Kidney epithelial cell (primary cell): Measurements from ENCODE around the gene CDC42. TPM values are rescaled to one million over a fixed set of nuclear protein-coding genes. Genes with fewer than 3 reads are reported as not detected.

Source experiments
- DNase-seq: peaks from one replicate; pipeline ENCODE4 v3.0.0-alpha.2; 2010; ENCODE audit warnings: low read depth
- H3K27me3 ChIP-seq: 2 replicates; pipeline ENCODE4 v1.6.0; 2011; ENCODE audit warnings: low read length; ENCODE audit not compliant: control insufficient read depth, insufficient read depth
- H3K36me3 ChIP-seq: 2 replicates; pipeline ENCODE4 v1.5.1; 2011; ENCODE audit warnings: low read length; ENCODE audit not compliant: control insufficient read depth, insufficient read depth
- H3K4me3 ChIP-seq: 2 replicates; pipeline ENCODE4 v1.5.1; 2011; ENCODE audit warnings: low read depth, mild to moderate bottlenecking, control low read depth, low read length
- total RNA-seq: library from RNA; depleted of rRNA; stranded (reverse); fragments of >200 nt; gene quantifications from 2 replicates; pipeline ENCODE4 v1.2.3, GENCODE V29; 2015
- TF ChIP-seq, protein P1 (sequence below): IDR thresholded peaks from 2 replicates; pipeline ENCODE4 v1.5.1; 2011; ENCODE audit warnings: mild to moderate bottlenecking, moderate library complexity, low read length, control low read depth, inconsistent platforms; ENCODE audit not compliant: insufficient read depth, poor library complexity, severe bottlenecking

Gene CDC42
- total RNA-seq, 1 donor from 2014 or later, result 327 TPM

DNA sequence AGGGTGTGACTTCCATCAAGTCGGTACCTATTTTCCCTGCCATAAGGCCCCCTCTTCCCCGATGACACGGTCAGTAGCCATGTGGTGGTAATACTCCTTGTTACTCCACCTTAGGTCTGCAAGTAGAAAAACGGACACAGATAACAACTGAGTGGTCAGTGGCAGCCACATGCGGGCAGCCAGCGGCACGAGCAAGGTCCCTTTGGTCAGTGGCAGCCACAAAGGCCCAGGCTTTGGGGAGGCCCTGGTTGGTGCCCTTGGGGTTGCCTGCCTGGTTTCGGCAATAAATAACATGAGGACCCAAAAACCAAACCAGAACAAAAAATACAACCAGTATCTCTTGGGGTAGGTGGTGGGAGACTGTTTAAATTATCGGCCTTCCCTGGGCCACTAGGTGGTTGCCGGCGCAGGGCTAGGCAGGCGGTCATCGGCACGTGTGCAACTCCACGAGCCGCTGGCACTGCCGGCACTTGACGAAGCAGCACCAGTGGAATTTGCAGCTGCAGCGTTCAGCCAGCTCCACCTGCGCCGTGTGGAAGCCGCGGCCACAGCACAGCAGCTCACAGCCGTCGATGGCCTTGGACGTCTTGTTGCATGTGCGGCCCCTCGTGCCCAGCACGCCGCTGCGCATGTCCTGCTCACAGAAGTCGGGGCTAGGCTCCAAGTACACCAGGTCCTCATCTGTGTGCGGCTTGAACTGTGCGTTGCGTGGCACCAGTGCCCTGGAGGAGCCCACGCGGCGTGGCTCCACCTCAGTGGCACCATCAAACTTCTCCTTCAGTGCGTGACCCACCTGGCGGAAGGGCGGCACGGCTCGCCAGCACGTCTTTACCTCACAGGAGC lies 67.3 kb downstream of the CDC42 start:
- TF ChIP-seq, protein P1, sequence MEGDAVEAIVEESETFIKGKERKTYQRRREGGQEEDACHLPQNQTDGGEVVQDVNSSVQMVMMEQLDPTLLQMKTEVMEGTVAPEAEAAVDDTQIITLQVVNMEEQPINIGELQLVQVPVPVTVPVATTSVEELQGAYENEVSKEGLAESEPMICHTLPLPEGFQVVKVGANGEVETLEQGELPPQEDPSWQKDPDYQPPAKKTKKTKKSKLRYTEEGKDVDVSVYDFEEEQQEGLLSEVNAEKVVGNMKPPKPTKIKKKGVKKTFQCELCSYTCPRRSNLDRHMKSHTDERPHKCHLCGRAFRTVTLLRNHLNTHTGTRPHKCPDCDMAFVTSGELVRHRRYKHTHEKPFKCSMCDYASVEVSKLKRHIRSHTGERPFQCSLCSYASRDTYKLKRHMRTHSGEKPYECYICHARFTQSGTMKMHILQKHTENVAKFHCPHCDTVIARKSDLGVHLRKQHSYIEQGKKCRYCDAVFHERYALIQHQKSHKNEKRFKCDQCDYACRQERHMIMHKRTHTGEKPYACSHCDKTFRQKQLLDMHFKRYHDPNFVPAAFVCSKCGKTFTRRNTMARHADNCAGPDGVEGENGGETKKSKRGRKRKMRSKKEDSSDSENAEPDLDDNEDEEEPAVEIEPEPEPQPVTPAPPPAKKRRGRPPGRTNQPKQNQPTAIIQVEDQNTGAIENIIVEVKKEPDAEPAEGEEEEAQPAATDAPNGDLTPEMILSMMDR, result no peak
- H3K4me3 ChIP-seq, result no peak overlapping the region
- H3K36me3 ChIP-seq, result peaks cover 4% of the 10 kb centered on the region
- no peaks in the 10 kb centered on the region for H3K27me3 ChIP-seq
- DNase-seq, result no peak

DNA sequence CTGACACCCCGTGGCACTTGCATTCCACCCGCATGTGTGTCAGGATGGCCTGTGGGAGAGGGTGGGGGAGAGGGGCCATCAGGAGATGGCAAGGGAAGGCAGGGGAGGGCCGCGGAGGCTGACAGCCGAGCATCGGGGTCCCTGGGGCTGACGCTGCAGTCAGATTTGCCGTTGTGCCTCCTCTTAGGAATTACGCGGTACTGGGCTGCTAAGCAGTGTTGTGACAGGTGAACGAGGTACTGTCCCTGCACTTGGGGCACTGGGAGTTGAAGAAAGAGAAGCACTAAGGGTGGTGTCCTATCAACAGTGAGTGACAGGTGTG lies 67.9 kb downstream of the CDC42 start:
- Histone ChIP-seq H3K36me3 (peaks cover 3% of the 10 kb centered on the region), H3K27me3 (no peaks in the 10 kb centered on the region), H3K4me3 (no peak overlapping the region)
- no peak for DNase-seq
- TF ChIP-seq, protein P1, result no peak

DNA sequence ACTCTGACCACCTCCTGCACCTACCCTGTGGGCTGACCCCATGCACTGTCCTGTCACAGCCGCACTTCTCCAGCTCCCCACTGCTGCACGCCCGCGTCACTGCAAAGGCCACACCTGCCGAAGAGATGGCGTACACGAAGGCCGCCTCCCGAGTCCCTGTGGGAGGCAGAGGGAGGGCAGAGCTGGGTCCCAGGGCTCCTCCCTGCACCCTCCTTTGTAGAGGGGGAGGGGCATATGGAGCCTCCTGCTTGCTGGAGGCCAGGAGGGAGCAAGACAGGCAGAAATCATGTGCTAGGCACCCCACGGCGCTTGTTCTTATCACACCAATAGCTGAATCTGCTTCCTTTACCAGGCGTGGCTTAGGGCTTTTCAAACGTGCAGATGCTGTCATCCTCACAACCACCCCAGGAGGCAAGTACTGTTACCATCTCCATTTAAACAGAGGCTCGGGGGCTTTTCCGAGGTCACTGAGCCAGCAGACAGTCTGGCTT lies 69.0 kb downstream of the CDC42 start:
- no peaks in the 10 kb centered on the region for H3K27me3 ChIP-seq
- peaks cover 3% of the 10 kb centered on the region for H3K36me3 ChIP-seq
- TF ChIP-seq, protein P1, result no peak
- H3K4me3 ChIP-seq, result no peak overlapping the region
- no peak for DNase-seq

DNA sequence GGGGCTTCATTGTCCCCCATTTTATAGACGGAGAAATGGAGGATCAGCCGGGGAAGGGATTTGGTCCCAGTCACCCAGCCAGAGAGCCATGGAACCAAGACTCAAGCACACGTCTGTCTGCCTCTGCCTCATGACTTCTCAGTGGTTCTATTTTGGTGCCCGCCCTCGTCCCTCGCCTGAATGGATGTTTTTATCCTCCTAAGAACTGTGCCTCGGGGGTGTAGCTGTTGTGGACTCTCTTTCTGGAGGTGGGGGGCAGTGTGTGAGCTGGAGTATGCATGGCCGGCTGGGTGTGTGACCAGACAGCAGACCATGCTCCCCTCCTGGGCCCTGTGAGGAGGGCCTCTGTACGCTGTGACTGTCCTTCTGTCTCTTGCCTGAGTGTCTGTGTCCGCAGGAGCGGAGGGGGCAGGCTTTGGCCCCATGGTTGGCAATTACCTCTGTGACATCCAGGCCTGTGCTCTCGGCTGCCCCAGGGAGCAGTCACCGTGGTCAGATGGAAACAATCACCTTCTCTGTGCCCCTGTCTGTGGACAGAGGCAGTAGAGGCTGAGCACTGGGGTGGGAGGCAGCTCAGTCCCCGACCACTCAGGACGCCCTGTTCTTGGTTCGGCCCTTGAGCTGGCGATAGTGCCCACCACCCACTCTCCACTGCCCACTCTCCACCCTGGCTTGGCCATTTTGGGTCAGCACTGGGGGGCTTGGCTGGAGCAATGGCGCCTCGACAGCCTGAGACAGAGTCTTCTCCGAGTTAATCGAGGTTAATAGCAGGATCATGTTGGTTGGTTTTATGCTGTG lies 70.0 kb downstream of the CDC42 start:
- Histone ChIP-seq H3K27me3 (no peaks in the 10 kb centered on the region), H3K4me3 (no peak overlapping the region), H3K36me3 (peaks cover 3% of the 10 kb centered on the region)
- TF ChIP-seq, protein P1, result no peak
- DNase-seq, result no peak

DNA sequence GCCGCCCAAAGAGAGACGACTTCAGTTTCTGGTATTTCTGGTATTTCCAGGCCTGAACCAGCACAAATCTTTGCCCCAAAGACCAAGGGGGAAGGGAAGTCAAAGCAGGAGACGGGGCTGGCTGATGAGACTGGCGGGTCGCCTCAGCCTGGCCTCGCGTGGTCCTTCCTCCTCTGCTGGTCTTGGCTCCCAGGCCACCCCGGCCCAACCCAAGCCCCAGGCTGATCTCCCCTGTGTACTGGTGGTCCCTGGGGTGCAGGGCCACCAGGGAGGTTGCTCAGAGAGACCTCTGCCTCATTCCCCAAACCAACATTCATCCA lies 70.5 kb downstream of the CDC42 start:
- Histone ChIP-seq H3K4me3 (no peak overlapping the region), H3K27me3 (no peaks in the 10 kb centered on the region), H3K36me3 (peaks cover 3% of the 10 kb centered on the region)
- TF ChIP-seq, protein P1, result no peak
- DNase-seq, result no peak
